CD4-positive, alpha-beta T cell treated with Interleukin-4 for 4 hours (primary cell): ENCODE measurements around the gene BCAT1.
"Not testable (repeated sequence)": the region's sequence is repeated elsewhere in the genome, so short reads cannot be mapped to it uniquely, and the experiment has no call there.

Experiments used
- DNase-seq: peaks from one replicate; pipeline ENCODE4 v3.0.0-alpha.2; 2020

BCAT1 gene

GRCh38 chr12:24948757-24949722 lies at the start of gene BCAT1:
Gene BCAT1 (minus strand): TSS chr12:24949101. CDS start chr12:24948932, 169 bp downstream.
- DNase-seq: peak; percentile 14

- DNase-seq: peak; percentile 23
Measured at GRCh38 chr12:24997970-24998582, 49.2 kb upstream of the BCAT1 start.

- no peak for DNase-seq
Measured at GRCh38 chr12:24997496-24997895, 48.6 kb upstream of the BCAT1 start.

GRCh38 chr12:24996820-24997219 lies 47.9 kb upstream of the BCAT1 start:
- no peak for DNase-seq

GRCh38 chr12:24996102-24996797 lies 47.3 kb upstream of the BCAT1 start:
- DNase-seq: no peak

- DNase-seq: no peak
Measured at GRCh38 chr12:24993793-24994192, 44.9 kb upstream of the BCAT1 start.

GRCh38 chr12:24991209-24992049 lies 42.5 kb upstream of the BCAT1 start:
- DNase-seq: peak; percentile 80

- DNase-seq: no peak
Measured at GRCh38 chr12:24989216-24989615, 40.3 kb upstream of the BCAT1 start.

GRCh38 chr12:24982250-24982649 lies 33.3 kb upstream of the BCAT1 start:
- no peak for DNase-seq

- no peak for DNase-seq
Measured at GRCh38 chr12:24979976-24980730, 31.3 kb upstream of the BCAT1 start.

- DNase-seq: no peak
Measured at GRCh38 chr12:24979329-24979728, 30.4 kb upstream of the BCAT1 start.

- DNase-seq: no peak
Measured at GRCh38 chr12:24977711-24978110, 28.8 kb upstream of the BCAT1 start.

GRCh38 chr12:24977060-24977459 lies 28.2 kb upstream of the BCAT1 start:
- DNase-seq: no peak

- no peak for DNase-seq
Measured at GRCh38 chr12:24975425-24975824, 26.5 kb upstream of the BCAT1 start.

- DNase-seq: no peak
Measured at GRCh38 chr12:24974216-24974615, 25.3 kb upstream of the BCAT1 start.

- DNase-seq: no peak
Measured at GRCh38 chr12:24972078-24972477, 23.2 kb upstream of the BCAT1 start.

- no peak for DNase-seq
Measured at GRCh38 chr12:24970177-24970576, 21.3 kb upstream of the BCAT1 start.

GRCh38 chr12:24966951-24967564 lies 18.2 kb upstream of the BCAT1 start:
- DNase-seq: no peak

GRCh38 chr12:24964342-24964741 lies 15.4 kb upstream of the BCAT1 start:
- no peak for DNase-seq

- peak; percentile 27 for DNase-seq
Measured at GRCh38 chr12:24960222-24960855, 11.4 kb upstream of the BCAT1 start.

GRCh38 chr12:24956351-24956750 lies 7.5 kb upstream of the BCAT1 start:
- not testable (repeated sequence) for DNase-seq
